Measurements from ENCODE around the gene FLT4.
A peak's percentile ranks its signal among the peaks of the same experiment; 100 is the strongest.
"Not testable (repeated sequence)": the region's sequence is repeated elsewhere in the genome, so short reads cannot be mapped to it uniquely, and the experiment has no call there.

The FLT4 gene

DNA sequence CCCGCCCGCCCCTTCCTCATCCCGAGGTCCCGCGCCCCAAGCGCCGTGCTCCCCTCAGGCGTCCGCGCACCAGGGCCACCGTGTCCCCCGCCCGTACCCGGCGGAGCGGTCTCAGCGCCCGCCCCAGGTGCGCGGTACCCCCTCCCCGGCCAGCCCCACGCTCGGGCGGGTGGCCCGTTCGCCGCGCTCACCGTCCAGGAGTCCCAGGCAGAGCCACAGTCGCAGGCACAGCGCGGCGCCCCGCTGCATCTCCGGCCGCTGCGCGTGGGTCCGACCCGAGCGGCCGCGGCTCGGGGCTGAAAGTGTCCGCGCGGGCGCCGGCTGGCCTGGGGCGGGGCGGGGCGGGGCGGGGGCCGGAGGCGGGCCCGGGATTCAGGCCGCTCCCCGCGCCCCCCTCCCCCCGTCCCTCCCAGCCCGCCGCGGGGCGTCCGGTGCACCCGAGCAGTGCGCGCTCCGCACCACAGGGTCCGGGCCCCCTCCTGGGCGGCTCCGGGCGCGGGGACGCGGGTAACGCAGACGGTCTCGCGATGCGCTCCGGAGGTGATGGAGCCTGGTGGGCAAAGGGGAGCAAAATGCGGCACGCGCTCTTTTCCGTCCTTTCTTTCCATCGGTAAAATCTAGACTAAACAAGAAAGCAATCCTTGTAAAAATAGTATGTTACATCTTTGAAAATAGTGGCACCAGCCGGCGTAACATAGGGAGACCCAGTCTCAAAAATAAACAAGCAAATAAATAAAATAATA, at the start of gene FLT4:
FLT4 (minus strand) TSS at position 304 of the 743 bp plus-strand sequence; CDS start at position 249, 55 bp downstream.
- DNase-seq (ENCODE audit: low read depth in 2 of 2) = no peak

DNA sequence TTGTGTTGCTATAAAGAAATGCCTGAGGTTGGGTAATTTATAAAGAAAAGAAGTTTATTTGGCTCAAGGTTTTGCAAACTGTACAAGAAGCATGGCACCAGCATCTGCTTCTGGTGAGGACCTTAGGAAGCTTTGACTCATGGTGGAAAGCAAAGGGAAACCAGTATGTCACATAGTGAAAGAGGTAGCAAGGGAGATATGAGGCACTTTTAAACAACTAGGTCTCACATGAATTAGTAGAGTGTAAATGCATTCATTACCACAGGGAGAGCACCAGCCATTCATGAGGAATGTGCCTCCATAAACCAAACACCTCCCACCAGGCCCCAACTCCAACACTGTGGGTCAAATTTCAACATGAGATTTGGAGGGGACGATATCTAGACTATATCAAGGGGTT, 49.6 kb upstream of the FLT4 start:
- no peak for DNase-seq (ENCODE audit: low read depth in 2 of 2)

DNA sequence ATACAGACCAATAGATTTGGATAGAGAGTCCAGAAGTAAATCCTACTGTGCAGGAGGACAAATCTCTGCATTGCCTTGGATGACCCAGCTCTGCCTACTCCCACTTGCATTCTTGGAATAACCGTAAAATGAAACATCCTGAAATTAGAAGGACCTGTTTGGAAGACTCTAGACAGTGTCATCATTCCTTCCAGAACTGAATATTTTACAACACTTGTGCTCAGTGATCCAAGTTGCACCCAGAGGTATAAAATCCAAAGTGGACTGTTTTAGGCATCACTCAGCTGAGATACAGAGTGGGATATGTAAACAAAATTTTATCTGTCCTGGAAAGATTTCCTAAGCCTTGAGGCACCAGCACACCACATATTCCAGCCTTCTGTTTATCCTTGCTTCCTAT, 46.7 kb upstream of the FLT4 start:
- DNase-seq (ENCODE audit: low read depth in 2 of 2) = no peak

DNA sequence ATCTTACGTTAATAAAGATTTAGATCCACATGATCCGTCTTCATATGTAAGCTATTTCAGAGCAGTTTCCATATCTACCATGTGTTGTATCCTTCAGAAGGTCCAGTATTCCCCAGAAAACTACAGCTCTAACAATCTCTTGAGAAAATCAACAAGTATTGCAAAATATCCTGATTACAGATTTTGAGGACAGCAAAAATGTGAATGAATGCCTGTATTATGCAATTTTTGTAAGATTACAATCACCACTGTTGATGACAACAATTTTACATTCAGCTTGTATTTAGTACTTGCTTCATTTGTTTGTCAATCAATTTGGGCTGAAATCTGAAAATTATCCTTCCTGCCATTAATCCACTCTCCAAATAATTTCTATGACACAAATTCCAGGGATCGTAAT, 43.0 kb upstream of the FLT4 start:
- DNase-seq (ENCODE audit: low read depth in 2 of 2) = no peak

DNA sequence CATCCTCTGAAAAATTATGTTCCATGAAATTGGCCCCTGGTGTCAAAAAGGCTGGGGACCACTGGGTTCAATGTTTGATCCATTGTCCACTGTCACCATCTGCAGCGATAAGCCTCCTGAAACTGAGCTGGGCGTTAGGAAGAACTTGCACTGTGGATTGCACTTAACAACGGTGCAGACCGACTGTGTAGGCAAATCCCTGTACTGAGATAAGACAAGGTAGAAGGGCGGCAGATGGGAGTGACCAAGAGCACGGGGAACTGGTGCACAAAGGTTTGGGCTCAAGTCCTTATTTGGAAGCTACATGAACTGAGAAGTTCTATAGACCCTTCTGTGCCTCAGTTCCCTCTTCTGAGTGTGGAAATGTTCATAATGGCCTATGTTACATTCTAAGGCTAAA, 41.6 kb upstream of the FLT4 start:
- no peak for DNase-seq (ENCODE audit: low read depth in 2 of 2)

DNA sequence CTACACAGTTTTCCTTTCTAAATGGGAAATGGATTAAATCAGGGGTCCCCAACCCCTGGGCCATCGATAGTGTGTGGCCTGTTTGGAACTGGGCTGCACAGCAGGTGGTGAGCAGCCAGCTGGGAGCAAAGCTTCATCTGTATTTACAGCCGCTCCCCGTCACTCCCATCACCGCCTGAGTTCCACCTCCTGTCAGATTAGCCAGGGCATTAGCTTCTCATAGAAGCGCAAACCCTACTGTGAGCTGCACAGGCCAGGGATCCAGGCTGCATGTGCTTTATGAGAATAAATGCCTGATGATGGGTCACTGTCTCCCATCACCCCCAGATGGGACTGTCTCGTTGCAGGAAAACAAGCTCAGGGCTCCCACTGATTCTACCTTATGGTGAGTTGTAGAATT, 41.2 kb upstream of the FLT4 start:
- no peak for DNase-seq (ENCODE audit: low read depth in 2 of 2)

DNA sequence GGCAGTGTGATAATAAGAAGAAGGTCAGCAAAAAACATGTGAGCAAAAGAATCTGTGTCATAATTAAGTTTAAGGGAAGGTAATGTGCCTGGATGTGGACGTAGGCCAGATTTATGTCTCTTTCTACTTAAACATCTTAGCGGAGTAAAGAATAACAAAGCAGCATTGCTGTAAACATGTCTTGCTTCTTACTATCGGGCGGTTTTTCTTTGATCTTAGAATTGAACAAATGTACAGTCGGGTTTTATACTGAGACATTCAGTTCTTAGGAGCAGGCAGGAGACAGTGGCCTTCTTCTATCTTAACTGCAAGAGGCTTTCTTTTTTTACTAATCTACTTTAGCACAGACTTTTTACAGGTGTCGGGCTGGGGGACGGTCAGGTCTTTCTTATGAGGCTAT, 40.4 kb upstream of the FLT4 start:
- no peak for DNase-seq (ENCODE audit: low read depth in 2 of 2)

DNA sequence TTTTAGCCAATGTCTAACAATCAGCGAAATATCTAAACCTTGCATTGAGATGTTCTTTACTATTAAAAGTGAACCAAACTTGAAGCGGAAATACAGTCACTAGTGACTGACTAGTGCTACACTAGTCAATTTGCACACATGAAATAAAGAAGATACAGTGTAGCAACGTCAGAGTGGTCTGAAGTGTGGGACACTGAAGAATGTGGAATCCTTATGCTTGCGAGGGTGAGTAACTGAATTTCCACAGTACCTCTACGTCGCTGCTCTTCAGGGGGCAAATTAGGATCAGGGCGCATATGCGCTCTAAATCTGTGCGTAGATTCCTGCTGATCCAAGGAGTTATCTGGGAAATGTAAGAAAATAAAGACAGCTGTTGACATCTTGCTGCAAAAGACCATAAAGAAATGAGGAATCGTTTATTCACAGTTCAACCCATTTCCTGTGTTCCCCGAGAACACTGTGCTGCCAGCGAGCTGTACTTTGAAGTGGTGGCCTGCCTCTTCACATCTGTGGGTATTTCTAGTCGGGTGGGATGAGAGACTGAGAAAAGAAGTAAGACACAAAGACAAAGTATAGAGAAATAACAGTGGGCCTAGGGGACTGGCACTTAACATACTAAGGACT, 39.8 kb upstream of the FLT4 start:
- DNase-seq (ENCODE audit: low read depth in 2 of 2) = no peak

DNA sequence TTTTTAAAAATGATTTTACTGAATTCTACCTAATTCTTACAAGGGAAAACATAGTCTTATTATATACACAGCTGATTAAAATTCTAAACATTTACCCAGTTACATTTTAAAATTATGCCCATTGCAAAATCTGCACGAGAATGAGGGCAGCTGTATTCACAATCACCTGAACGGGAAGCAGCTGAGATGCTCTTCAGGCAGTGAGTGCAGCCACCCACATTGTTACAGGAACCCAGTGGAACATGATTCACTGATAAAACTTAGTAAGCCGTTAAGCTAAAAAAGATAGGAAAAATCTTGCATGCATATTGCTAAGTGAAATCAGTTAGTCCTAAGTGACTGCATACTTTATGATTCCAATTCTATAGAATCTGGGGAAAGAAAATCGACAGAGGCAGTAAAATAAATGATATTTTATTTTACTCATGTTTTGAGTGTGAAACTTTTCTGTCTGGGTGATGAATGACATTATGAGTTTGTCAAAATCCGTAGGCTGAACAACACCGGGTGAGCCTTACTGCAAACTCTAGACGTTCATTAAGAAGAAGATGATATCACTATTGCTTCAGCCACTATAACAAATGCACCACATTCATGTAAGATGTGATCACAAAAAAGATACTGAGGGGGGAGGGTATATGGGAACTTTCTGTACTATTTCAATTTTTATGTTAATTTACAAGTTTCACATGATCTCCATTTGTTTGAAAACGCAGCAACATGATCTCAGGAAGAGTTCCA, 39.1 kb upstream of the FLT4 start:
- no peak for DNase-seq (ENCODE audit: low read depth in 2 of 2)

DNA sequence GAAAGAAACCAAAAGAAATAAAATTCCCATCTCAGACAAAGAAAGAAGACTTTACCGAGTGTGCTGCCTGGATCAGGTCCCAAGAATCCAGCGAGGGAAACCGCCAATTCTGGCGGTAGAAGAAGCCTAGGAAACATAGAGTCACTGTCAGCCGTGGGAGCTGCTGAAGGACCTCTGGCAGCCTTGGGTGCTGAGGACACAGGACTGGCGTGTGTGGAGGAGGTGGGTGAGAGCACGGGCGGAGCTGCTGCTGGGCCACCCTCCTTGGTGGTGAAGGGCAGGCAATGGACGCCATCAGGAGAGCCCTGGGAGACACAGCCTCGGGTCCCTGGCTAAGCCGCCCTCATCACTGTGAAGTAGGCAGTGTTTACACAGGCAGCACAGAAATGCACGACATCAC, 37.4 kb upstream of the FLT4 start:
- not testable (repeated sequence) for DNase-seq (ENCODE audit: low read depth in 2 of 2)

DNA sequence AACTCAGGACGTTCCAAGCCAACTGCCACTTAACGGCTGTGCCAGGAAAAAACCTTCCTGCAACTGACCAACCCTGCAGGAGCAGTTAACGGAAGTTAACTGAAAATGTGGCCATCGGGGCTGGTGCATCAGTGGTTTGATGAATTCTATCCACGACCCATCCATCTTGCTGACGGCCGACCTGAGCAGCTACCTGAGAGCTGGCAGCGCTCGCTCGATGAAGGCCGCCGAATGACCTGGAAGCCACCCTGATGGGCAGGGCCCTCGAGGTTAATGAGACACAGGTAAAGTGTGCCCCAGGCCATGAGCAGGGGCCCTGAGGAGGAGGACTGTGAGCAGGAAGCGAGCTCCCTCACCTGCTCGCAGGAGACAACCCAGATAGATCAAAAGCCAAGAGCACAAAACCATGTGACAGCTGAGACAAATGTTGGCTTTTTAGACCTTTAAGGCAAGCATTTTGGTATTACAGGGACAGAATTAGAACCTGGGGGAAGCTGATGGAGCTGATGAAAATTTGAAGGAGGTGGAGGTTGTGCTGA, 35.3 kb upstream of the FLT4 start:
- DNase-seq (ENCODE audit: low read depth in 2 of 2) = no peak

DNA sequence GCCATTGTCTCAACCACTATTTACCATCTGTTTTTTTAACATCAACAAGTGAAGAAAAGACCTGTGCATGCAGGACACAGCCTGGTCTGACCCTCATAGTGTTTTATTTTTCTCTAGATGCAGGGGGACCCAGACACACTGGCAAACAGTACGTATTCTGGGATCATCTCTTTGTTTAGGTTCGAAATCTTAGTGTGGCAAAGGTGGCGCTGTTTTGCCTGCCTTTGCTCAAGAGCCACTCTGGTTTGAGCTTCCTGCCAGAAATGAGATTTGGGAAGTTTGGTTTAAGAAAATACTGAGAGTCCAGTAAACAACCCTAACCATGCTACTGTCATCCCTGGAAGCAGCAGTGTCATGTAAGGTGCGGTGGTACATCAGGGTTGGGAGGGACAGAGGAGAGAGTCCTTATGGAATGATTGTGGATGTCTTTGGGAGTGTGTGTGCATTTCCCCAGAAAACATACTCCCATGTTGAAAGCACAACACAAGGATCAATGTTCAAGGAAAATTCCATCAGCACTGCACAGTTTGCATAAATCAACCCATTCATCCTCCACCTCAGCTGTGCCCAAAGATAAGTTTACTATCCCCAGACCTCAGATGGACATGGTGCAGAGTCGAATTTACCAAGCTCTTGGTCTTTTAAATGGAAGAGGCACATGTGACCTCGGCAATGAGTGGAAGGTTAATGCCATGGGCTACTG, 34.0 kb upstream of the FLT4 start:
- DNase-seq (ENCODE audit: low read depth in 2 of 2) = no peak

DNA sequence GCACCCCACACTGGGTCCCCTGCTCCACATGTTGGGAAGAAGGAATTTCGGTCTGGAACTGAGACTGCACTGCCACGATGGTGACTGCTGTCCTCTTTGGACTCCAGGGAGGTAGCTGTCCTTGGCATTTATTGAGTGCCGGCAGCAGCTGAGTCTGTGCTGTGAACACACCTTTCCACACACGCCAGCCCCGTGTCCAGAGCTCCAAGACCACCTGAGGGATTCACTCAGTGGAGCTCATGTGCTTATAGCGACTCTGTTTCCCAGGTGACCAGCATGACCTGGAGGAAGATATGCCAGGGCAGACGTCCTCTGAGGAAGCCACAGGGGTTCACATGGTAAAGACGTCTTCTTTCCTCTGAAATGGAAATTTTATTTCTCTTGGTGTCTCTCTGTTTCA, 33.2 kb upstream of the FLT4 start:
- DNase-seq (ENCODE audit: low read depth in 2 of 2) = no peak

DNA sequence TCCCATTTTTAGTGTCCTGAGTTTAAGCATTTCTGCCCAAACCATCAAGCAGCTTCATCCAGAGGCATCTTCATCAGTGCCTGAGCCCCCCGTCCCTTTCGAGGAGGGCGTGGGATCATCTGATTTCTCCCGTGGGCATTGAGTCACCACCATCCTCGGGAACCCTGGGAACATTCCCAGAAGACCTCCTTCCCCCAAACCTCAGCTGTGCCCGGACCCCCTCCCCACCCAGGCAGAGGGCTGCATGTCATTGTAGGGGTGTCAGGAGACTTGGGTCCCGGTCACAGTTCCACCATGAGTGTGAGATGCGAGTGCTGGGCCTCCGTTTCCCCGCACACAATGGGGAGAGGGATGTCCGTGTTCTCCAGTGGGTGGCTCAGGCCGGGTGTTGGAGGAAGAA, 32.6 kb upstream of the FLT4 start:
- DNase-seq (ENCODE audit: low read depth in 2 of 2) = not testable (repeated sequence)

DNA sequence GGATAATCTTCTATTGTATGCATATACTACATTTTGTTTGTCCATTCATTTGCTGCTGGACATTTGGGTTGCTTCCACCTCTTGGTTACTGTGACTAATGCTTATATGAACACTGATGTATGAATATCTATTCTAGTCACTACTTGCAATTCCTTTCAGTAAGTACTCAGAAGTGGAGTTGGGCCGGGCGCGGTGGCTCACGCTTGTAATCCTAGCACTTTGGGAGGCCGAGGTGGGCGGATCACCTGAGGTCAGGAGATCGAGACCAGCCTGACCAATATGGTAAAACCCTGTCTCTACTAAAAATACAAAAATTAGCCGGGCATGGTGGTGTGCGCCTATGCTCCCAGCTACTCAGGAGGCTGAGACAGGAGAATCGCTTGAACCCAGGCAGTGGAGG, 28.9 kb upstream of the FLT4 start:
- DNase-seq (ENCODE audit: low read depth in 2 of 2) = not testable (repeated sequence)

DNA sequence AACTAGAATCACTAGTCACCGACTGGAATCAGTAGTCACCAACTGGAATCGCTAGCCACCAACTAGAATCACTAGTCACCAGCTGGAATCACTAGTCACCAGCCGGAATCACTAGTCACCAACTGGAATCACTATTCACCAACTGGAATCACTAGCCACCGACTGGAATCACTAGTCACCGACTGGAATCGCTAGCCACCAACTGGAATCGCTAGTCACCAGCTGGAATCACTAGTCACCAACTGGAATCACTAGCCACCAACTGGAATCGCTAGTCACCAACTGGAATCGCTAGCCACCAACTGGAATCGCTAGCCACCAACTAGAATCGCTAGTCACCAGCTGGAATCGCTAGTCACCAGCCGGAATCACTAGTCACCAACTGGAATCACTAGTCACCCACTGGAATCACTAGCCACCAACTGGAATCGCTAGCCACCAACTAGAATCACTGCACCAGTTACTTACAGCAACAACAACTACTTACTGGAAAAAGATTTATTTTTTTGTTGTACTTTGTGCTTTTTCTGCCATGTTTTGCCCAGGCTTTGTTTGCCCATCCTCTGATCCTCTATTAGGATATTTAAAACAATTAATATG, 25.7 kb upstream of the FLT4 start:
- no peak for DNase-seq (ENCODE audit: low read depth in 2 of 2)

DNA sequence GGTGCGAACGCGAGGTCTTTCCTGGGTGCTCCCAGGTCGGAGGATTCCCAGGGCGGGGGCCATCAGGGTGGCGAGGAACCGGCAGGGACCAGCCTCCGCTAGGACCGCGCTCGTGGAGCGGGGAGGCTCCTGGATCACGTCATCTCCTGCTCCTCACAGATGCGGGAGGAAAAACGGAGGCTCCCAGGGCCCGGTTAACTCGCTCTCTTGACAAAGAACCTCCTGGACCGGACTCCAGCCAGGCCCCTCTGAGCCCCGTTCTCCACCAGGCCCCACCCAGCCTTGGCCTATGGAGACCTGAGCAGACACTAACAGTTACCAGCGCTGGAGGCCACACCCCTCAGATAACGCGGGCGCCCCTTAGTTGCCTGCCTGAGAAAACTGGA, 24.7 kb upstream of the FLT4 start:
- DNase-seq (ENCODE audit: low read depth in 2 of 2) = not testable (repeated sequence)

DNA sequence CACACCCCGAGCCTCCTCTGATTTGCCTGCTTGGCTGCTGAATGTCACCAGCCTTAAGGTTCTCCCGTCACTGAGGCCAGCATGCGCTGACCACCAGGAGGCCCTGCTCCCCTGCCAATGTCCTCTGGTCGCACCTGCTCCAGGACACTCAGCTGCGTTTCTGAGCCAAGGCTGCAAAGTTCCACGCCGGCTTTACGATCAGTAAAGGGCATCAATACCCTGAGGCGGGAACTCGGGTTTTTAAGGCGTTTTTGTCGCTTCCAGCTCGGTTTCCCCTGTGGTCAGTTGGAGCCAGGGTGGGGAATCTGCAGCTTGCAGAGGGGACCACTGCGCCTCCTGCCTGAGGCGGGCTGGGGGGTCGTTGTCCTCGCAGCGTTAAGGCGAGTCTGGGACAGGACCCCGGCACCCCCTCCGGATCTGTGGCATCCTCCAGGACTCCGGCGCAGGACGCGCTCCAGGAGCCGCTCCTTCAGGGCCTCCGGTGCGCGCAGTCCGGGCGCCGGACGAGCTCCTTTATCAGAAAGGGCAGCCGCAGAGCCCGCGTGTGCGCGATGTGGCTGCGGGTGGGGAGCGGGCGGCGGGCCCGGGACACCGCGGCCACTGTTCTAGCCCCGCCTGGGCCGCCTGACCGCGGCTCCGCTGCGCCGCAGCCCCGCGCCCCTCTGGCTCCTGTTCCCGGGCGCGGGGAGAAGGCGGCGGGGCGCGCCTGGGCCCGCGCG, 24.1 kb upstream of the FLT4 start:
- no peak for DNase-seq (ENCODE audit: low read depth in 2 of 2)

DNA sequence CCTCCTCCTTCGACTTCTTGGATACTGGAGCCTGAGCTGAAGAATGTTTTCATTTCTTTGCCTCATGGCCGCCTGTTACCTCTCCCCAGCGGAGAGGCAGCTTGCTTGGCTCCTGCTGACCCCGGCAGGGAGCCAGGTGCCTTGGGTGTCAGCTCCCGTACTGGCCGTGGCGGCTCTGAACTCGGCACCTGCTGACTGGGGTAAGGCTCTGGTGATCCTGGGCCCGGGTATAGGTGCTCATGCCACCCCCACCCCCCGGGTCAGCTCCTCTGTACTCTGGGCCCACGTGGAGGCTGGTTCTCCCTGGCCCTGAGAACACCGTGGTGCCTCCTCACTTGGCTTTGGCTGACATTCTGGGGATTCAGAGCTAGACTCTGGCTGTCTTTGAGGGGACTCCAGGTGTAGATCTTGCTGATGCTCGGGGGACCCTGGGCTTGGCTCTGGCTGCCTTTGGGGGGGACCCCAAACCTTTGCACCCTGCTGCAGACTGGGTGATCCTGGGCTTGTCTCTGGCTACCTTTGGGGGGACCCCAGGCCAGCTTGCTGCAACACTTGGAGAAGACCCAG, 22.6 kb upstream of the FLT4 start:
- DNase-seq (ENCODE audit: low read depth in 2 of 2) = not testable (repeated sequence)

DNA sequence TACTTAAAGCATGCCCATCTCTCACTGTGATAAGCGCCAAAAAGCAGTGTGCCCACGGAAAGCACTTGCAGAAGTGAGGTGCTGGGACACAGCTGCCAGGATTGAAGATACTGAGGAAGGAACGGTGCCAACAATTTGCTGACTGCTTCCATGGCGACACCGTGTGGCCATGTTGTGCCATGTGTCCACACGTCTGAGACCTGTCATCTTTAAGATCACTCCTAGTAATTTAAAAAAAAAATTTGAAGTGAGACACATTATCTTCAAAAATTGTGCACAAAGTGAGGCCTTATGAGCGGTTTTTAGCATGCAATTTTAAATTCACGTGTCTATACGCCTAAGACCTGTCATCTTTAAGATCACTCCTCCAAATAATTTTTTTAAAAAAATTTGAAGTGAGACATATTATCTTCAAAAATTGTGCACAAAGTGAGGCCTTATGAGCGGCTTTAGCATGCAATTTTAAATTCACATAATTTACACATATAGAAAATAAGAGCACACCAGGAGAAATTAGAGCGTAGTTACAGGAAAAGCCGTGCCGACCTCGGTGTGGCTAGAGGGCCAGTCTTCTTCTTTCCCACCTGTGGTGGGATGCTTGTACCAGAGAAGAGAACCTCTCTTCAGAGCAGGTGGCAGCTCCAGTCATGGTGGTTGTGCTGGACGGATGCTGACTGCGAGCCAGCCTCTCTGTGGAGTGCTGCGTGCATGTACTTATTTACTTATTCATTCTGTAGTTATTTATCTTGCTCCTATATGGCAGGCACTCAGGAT, 21.4 kb upstream of the FLT4 start:
- peak in 1 of 2 experiments; percentile 53 for DNase-seq (ENCODE audit: low read depth in 2 of 2)

Measured in stimulated activated CD4-positive, alpha-beta T cell treated with anti-CD3 and anti-CD28 coated beads, Interleukin-12 subunit alpha, Interleukin-12 subunit beta, amount 100 ng/mL, for 24 hours (primary cell).